HepG2 (cell line): Measurements from ENCODE around the gene TSPAN5. TPM values are rescaled to one million over a fixed set of nuclear protein-coding genes. Genes with fewer than 3 reads are reported as not detected.

Experiments used
- ATF7-NPFF ChIP-seq: sonication (generic); formaldehyde crosslinking; IDR thresholded peaks from 2 replicates; pipeline ENCODE4 v1.8.1; 2023; ENCODE audit warnings: mild to moderate bottlenecking, low read depth, missing genetic modification reagents, moderate library complexity
- BCLAF1 ChIP-seq: fragments of 450-650 bp; IDR thresholded peaks from 2 replicates; pipeline ENCODE4 v1.6.1; 2017; ENCODE audit warnings: mild to moderate bottlenecking
- HNF1A ChIP-seq, 2 experiments: sonication (generic) in 1 of 2; formaldehyde crosslinking in 1 of 2; IDR thresholded peaks; 2 replicates each; pipeline versions ENCODE4 v1.4.0 to v1.6.1; 2016 to 2020; ENCODE audit warnings: borderline replicate concordance in 1 of 2, low read depth in 1 of 2, mild to moderate bottlenecking in 1 of 2, missing genetic modification reagents in 1 of 2
- HNRNPLL ChIP-seq: fragments of 200-400 bp; formaldehyde crosslinking; IDR thresholded peaks from 2 replicates; pipeline ENCODE4 v1.6.1; 2017; ENCODE audit warnings: mild to moderate bottlenecking, low read depth, low read length; ENCODE audit not compliant: poor library complexity, severe bottlenecking
- IKZF4 ChIP-seq: sonication (generic); formaldehyde crosslinking; IDR thresholded peaks from 2 replicates; pipeline ENCODE4 v1.5.1; 2020; ENCODE audit warnings: borderline replicate concordance, mild to moderate bottlenecking, low read depth, missing genetic modification reagents; ENCODE audit errors: not compliant biosample characterization
- MLXIP ChIP-seq: sonication (generic); formaldehyde crosslinking; IDR thresholded peaks from 2 replicates; pipeline ENCODE4 v1.9.0; 2021; ENCODE audit warnings: missing genetic modification reagents, borderline replicate concordance
- MXI1 ChIP-seq: IDR thresholded peaks from 3 replicates; pipeline ENCODE4 v1.6.1; 2012; ENCODE audit warnings: low read depth, low read length, inconsistent platforms, borderline replicate concordance
- NR2F1 ChIP-seq, 2 experiments: fragments of 450-650 bp in 1 of 2; formaldehyde crosslinking in 1 of 2; IDR thresholded peaks; 2 replicates each; pipeline versions ENCODE4 v1.5.0 to v1.6.1; 2016 to 2020; ENCODE audit warnings: mild to moderate bottlenecking in 1 of 2, missing compliant biosample characterization in 1 of 2, missing genetic modification reagents in 1 of 2, moderate library complexity in 1 of 2
- RBM22 ChIP-seq: fragments of 200-400 bp; formaldehyde crosslinking; optimal IDR thresholded peaks from 2 replicates; pipeline ENCODE3; 2017; ENCODE audit warnings: mild to moderate bottlenecking, low read length, moderate library complexity
- RFXAP ChIP-seq: sonication (generic); formaldehyde crosslinking; IDR thresholded peaks from 2 replicates; pipeline ENCODE4 v1.4.0; 2020; ENCODE audit warnings: missing genetic modification reagents, borderline replicate concordance
- TCF7L2 ChIP-seq: IDR thresholded peaks from 2 replicates; pipeline ENCODE4 v1.6.1; 2011; ENCODE audit warnings: mild to moderate bottlenecking, low read depth, low read length, moderate library complexity
- XBP1 ChIP-seq: sonication (generic); formaldehyde crosslinking; IDR thresholded peaks from 2 replicates; pipeline ENCODE4 v1.5.0; 2020; ENCODE audit warnings: missing genetic modification reagents
- polyA plus RNA-seq, 8 experiments: library from polyadenylated mRNA; depleted of rRNA in 3 of 8; stranded (reverse) in 7 of 8; unstranded in 1 of 8; fragments of >200 nt; fragmentation: Illumina TruSeq in 4 of 8; extraction: Trizol in 4 of 8; gene quantifications; 2 replicates each; pipeline versions ENCODE4 v1.2.1 to v1.2.3, GENCODE V29; 2011 to 2016; ENCODE audit warnings: low read depth in 4 of 8, missing spikeins in 1 of 8, mixed read lengths in 1 of 8; ENCODE audit not compliant: insufficient read depth in 1 of 8
- total RNA-seq, 5 experiments: library from RNA; depleted of rRNA; stranded (reverse); fragments of >200 nt; fragmentation: Illumina TruSeq; extraction: Trizol; gene quantifications; 2 replicates each; pipeline ENCODE4 v1.2.3, GENCODE V29; 2016; ENCODE audit warnings: low read depth in 1 of 5

TSPAN5 gene
- total and polyA plus RNA-seq, 2 of the 13 experiments (the other 11 are each of a cell fraction or from before 2014, with no cell fraction given) = 0.20 to 0.53 TPM

- no peak for TF ChIP-seq RBM22
- no peak for TF ChIP-seq RFXAP (CRISPR knock-in tag)
- TF ChIP-seq HNF1A (IDR thresholded peaks at IDR 0.05; ENCODE audit: low read depth) = no peak
- no peak for TF ChIP-seq HNF1A (CRISPR knock-in tag; IDR thresholded peaks at IDR 0.05; ENCODE audit: borderline replicate concordance)
- no peak for TF ChIP-seq NR2F1 (CRISPR knock-in tag; IDR thresholded peaks at IDR 0.05)
- TF ChIP-seq XBP1 = no peak
- no peak for TF ChIP-seq MLXIP (CRISPR knock-in tag)
- no peak for TF ChIP-seq MXI1
- no peak for TF ChIP-seq ATF7-NPFF (CRISPR knock-in tag)
- TF ChIP-seq IKZF4 = no peak
- no peak for TF ChIP-seq HNRNPLL
- TF ChIP-seq TCF7L2 = no peak
- no peak for TF ChIP-seq BCLAF1
Measured at GRCh38 chr4:98619180-98619579, 39.2 kb downstream of the TSPAN5 start (continued).
